ENCODE measurements around the gene IFNA13. TPM values are rescaled to one million over a fixed set of nuclear protein-coding genes. Genes with fewer than 3 reads are reported as not detected.
A peak's percentile ranks its signal among the peaks of the same experiment; 100 is the strongest.

The IFNA13 gene
- not detected for total RNA-seq

GRCh38 chr9:21367957-21368356 is at the start of gene IFNA13:
TSS of gene IFNA13 (minus strand) at chr9:21368057. CDS start at chr9:21368010, 47 bp downstream.
- Histone ChIP-seq H3K4me3 (no peak within 1 kb of the TSS), H3K9me3 (no peaks in the 10 kb centered on the region), H3K27me3 (peaks cover 0 to 9% (median 0%) of the 10 kb centered on the region in 4 donors), H3K27ac (replicated peaks in 1 of 4) (no peak within 1 kb of the TSS), H3K4me1 (no peaks in the 10 kb centered on the region), H3K36me3 (no peaks in the 10 kb centered on the region)
- intact Hi-C loops (cut with DNase I): no loop called here
- no peak for DNase-seq (ENCODE audit: extremely low spot score)
- TF ChIP-seq POLR2A (IDR thresholded peaks at IDR 0.05; ENCODE audit: low read depth): no peak
- 87% methylated on average over 3 of the region's 3 CpGs for WGBS

GRCh38 chr9:21415493-21416267 is 47.8 kb upstream of the IFNA13 start:
- no peaks in the 10 kb centered on the region for H3K9me3 ChIP-seq

GRCh38 chr9:21414220-21414940 is 46.5 kb upstream of the IFNA13 start:
- intact Hi-C loops (cut with DNase I): no loop called here
- Histone ChIP-seq H3K4me1 (no peaks in the 10 kb centered on the region), H3K4me3 (no peak overlapping the region), H3K27ac (replicated peaks in 1 of 4) (no peak overlapping the region), H3K27me3 (no peaks in the 10 kb centered on the region), H3K36me3 (no peaks in the 10 kb centered on the region), H3K9me3 (no peaks in the 10 kb centered on the region)
- no peak for DNase-seq (ENCODE audit: extremely low spot score)
- 82% methylated on average over 2 of the region's 2 CpGs for WGBS
- TF ChIP-seq POLR2A (IDR thresholded peaks at IDR 0.05; ENCODE audit: low read depth): no peak
- TF ChIP-seq POLR2AphosphoS5 (IDR thresholded peaks at IDR 0.05): no peak
- no peak for TF ChIP-seq EP300 (IDR thresholded peaks at IDR 0.05)
- no peak for TF ChIP-seq CTCF (IDR thresholded peaks at IDR 0.05)

More at GRCh38 chr9:21415493-21416267, 47.8 kb upstream of the IFNA13 start:
- Histone ChIP-seq H3K27ac (replicated peaks in 1 of 4) (no peak overlapping the region), H3K27me3 (no peaks in the 10 kb centered on the region), H3K4me3 (no peak overlapping the region), H3K36me3 (no peaks in the 10 kb centered on the region), H3K4me1 (no peaks in the 10 kb centered on the region)
- intact Hi-C loops (cut with DNase I): no loop called here
- TF ChIP-seq EP300 (IDR thresholded peaks at IDR 0.05) (no peak), POLR2AphosphoS5 (IDR thresholded peaks at IDR 0.05) (no peak), POLR2A (IDR thresholded peaks at IDR 0.05; ENCODE audit: low read depth) (no peak), CTCF (IDR thresholded peaks at IDR 0.05) (no peak)
- WGBS: 75% methylated on average over 5 of the region's 5 CpGs
- DNase-seq (ENCODE audit: extremely low spot score): no peak

GRCh38 chr9:21413624-21414023 is 45.8 kb upstream of the IFNA13 start:
- H3K9me3 ChIP-seq: no peaks in the 10 kb centered on the region
- no peak overlapping the region for H3K4me3 ChIP-seq
- TF ChIP-seq CTCF (IDR thresholded peaks at IDR 0.05): peak in 1 of 3 experiments; percentile 2
- no peak for TF ChIP-seq EP300 (IDR thresholded peaks at IDR 0.05)
- H3K27ac ChIP-seq (replicated peaks in 1 of 4): no peak overlapping the region
- intact Hi-C loops (cut with DNase I): no loop called here
- 61% methylated on average over 4 of the region's 5 CpGs for whole genome bisulfite sequencing
- DNase-seq (ENCODE audit: extremely low spot score): no peak
- no peaks in the 10 kb centered on the region for H3K4me1 ChIP-seq
- H3K27me3 ChIP-seq: no peaks in the 10 kb centered on the region
- H3K36me3 ChIP-seq: no peaks in the 10 kb centered on the region

- no peaks in the 10 kb centered on the region for H3K27me3 ChIP-seq
Observed at GRCh38 chr9:21413151-21413550, 45.3 kb upstream of the IFNA13 start.

More at GRCh38 chr9:21413151-21413550, 45.3 kb upstream of the IFNA13 start:
- DNase-seq (ENCODE audit: extremely low spot score): no peak
- Histone ChIP-seq H3K27ac (replicated peaks in 1 of 4) (no peak overlapping the region), H3K4me1 (no peaks in the 10 kb centered on the region), H3K4me3 (no peak overlapping the region), H3K36me3 (no peaks in the 10 kb centered on the region), H3K9me3 (no peaks in the 10 kb centered on the region)
- intact Hi-C loops (cut with DNase I): no loop called here
- WGBS: 83% methylated on average over 4 of the region's 4 CpGs
- TF ChIP-seq CTCF (IDR thresholded peaks at IDR 0.05): no peak
- TF ChIP-seq EP300 (IDR thresholded peaks at IDR 0.05): no peak
- TF ChIP-seq POLR2AphosphoS5 (IDR thresholded peaks at IDR 0.05): no peak
- no peak for TF ChIP-seq POLR2A (IDR thresholded peaks at IDR 0.05; ENCODE audit: low read depth)

All from esophagus muscularis mucosa (tissue), 4 donors.